Natural killer cell treated with Interleukin-12 subunit alpha and Interleukin-12 subunit beta and Interleukin-15 and Interleukin-18, amount 100 ng/mL, for 72 hours (primary cell): ENCODE results near the gene NFATC2. TPM values are rescaled to one million over a fixed set of nuclear protein-coding genes. Genes with fewer than 3 reads are reported as not detected.

Experiments used
- ATAC-seq, 2 donors: fragments of 150-1000 bp; cut with Tn5 transposase in 1 of 2; sonication (Bioruptor Pico), chemical (Tn5 transposase) in 1 of 2; 2 replicates each; pipeline ENCODE4 v1.10.0; 2021
- DNase-seq: peaks from one replicate; pipeline ENCODE4 v3.0.0; 2022; ENCODE audit warnings: low spot score
- H3K27ac Mint-ChIP-seq, 2 donors: 1 replicate in 1 of 2; 2 replicates in 1 of 2; pipeline ENCODE4 v1.8.0; 2022; ENCODE audit warnings: mixed read lengths in 2 of 2, mild to moderate bottlenecking in 1 of 2, moderate library complexity in 1 of 2
- H3K27me3 Mint-ChIP-seq, 2 donors: 1 replicate in 1 of 2; 2 replicates in 1 of 2; pipeline ENCODE4 v1.8.0; 2022; ENCODE audit warnings: mixed read lengths in 2 of 2
- H3K36me3 Mint-ChIP-seq: one replicate; pipeline ENCODE4 v1.8.0; 2022; ENCODE audit warnings: mixed read lengths
- H3K4me1 Mint-ChIP-seq, 2 donors: 1 replicate in 1 of 2; 2 replicates in 1 of 2; pipeline ENCODE4 v1.8.0; 2022; ENCODE audit warnings: low read depth in 2 of 2, mixed read lengths in 2 of 2, mild to moderate bottlenecking in 1 of 2
- H3K4me3 Mint-ChIP-seq: one replicate; pipeline ENCODE4 v1.8.0; 2022; ENCODE audit warnings: mixed read lengths
- H3K9me3 Mint-ChIP-seq: 2 replicates; pipeline ENCODE4 v1.8.0; 2022; ENCODE audit warnings: mixed read lengths
- total RNA-seq, 2 donors: library from RNA; stranded (reverse); gene quantifications; one replicate each; pipeline ENCODE4 v1.2.3, GENCODE V29; 2022

Gene NFATC2
- total RNA-seq, 2 donors from 2014 or later: 83.3 to 97.1 TPM

GRCh38 chr20:51446230-51446629 is 96.3 kb downstream of the NFATC2 start:
- Mint-ChIP-seq H3K27me3 (no peaks in the 10 kb centered on the region), H3K27ac (peak overlapping the region; percentile 67 to 90), H3K4me1 (peaks cover 43 to 47% of the 10 kb centered on the region in 2 donors), H3K9me3 (no peaks in the 10 kb centered on the region), H3K4me3 (no peak overlapping the region), H3K36me3 (peaks cover 8% of the 10 kb centered on the region)
- ATAC-seq (no peak), DNase-seq (no peak)

- Mint-ChIP-seq H3K36me3 (peaks cover 8% of the 10 kb centered on the region), H3K4me1 (peaks cover 44 to 47% of the 10 kb centered on the region in 2 donors), H3K9me3 (no peaks in the 10 kb centered on the region), H3K27me3 (no peaks in the 10 kb centered on the region), H3K27ac (peak overlapping the region; percentile 70 to 90), H3K4me3 (no peak overlapping the region)
- no peak for ATAC-seq
- DNase-seq: no peak
Measured at GRCh38 chr20:51445591-51445990, 96.9 kb downstream of the NFATC2 start.

- H3K4me1 Mint-ChIP-seq: peaks cover 43 to 46% of the 10 kb centered on the region in 2 donors
- H3K9me3 Mint-ChIP-seq: no peaks in the 10 kb centered on the region
- DNase-seq: no peak
- no peaks in the 10 kb centered on the region for H3K27me3 Mint-ChIP-seq
- peaks cover 8% of the 10 kb centered on the region for H3K36me3 Mint-ChIP-seq
- H3K4me3 Mint-ChIP-seq: no peak overlapping the region
- no peak for ATAC-seq
- H3K27ac Mint-ChIP-seq: peak overlapping the region; percentile 70 to 90
Measured at GRCh38 chr20:51444922-51445438, 97.5 kb downstream of the NFATC2 start.

GRCh38 chr20:51444467-51444866 is 98.1 kb downstream of the NFATC2 start:
- peaks cover 8% of the 10 kb centered on the region for H3K36me3 Mint-ChIP-seq
- ATAC-seq (no peak), DNase-seq (no peak)
- no peaks in the 10 kb centered on the region for H3K9me3 Mint-ChIP-seq
- H3K4me1 Mint-ChIP-seq: peaks cover 45 to 48% of the 10 kb centered on the region in 2 donors
- no peaks in the 10 kb centered on the region for H3K27me3 Mint-ChIP-seq
- peak overlapping the region; percentile 70 to 90 for H3K27ac Mint-ChIP-seq
- H3K4me3 Mint-ChIP-seq: no peak overlapping the region

- Mint-ChIP-seq H3K27ac (peak overlapping the region; percentile 70 to 90), H3K4me1 (peaks cover 56 to 57% of the 10 kb centered on the region in 2 donors), H3K36me3 (peaks cover 4% of the 10 kb centered on the region), H3K4me3 (no peak overlapping the region), H3K9me3 (no peaks in the 10 kb centered on the region), H3K27me3 (no peaks in the 10 kb centered on the region)
- ATAC-seq (no peak), DNase-seq (no peak)
Measured at GRCh38 chr20:51442602-51443001, 99.9 kb downstream of the NFATC2 start.

GRCh38 chr20:51440589-51440988 is 101.9 kb downstream of the NFATC2 start:
- Mint-ChIP-seq H3K9me3 (no peaks in the 10 kb centered on the region), H3K36me3 (peaks cover 9% of the 10 kb centered on the region), H3K4me1 (peaks cover 51 to 55% of the 10 kb centered on the region in 2 donors), H3K27ac (peak overlapping the region; percentile 72 to 90), H3K4me3 (peak overlapping the region; percentile 44), H3K27me3 (no peaks in the 10 kb centered on the region)
- no peak for DNase-seq
- ATAC-seq: peak; percentile 47 to 57

GRCh38 chr20:51439160-51439689 is 103.3 kb downstream of the NFATC2 start:
- DNase-seq (no peak), ATAC-seq (no peak)
- peaks cover 53 to 59% of the 10 kb centered on the region in 2 donors for H3K4me1 Mint-ChIP-seq
- peaks cover 22% of the 10 kb centered on the region for H3K36me3 Mint-ChIP-seq
- peak overlapping the region; percentile 90 to 92 for H3K27ac Mint-ChIP-seq
- no peak overlapping the region for H3K4me3 Mint-ChIP-seq
- H3K9me3 Mint-ChIP-seq: no peaks in the 10 kb centered on the region
- no peaks in the 10 kb centered on the region for H3K27me3 Mint-ChIP-seq

GRCh38 chr20:51438136-51438535 is 104.4 kb downstream of the NFATC2 start:
- no peak for DNase-seq
- Mint-ChIP-seq H3K4me1 (peaks cover 52 to 59% of the 10 kb centered on the region in 2 donors), H3K27me3 (no peaks in the 10 kb centered on the region), H3K27ac (peak overlapping the region; percentile 90 to 92), H3K36me3 (peaks cover 27% of the 10 kb centered on the region), H3K9me3 (no peaks in the 10 kb centered on the region), H3K4me3 (peak overlapping the region; percentile 63)
- ATAC-seq: peak in 1 of 2 donors; percentile 41

GRCh38 chr20:51437182-51437924 is 105.2 kb downstream of the NFATC2 start:
- ATAC-seq (peak; percentile 60 to 73), DNase-seq (no peak)
- Mint-ChIP-seq H3K36me3 (peaks cover 31% of the 10 kb centered on the region), H3K27ac (peak overlapping the region; percentile 90 to 92), H3K27me3 (no peaks in the 10 kb centered on the region), H3K4me1 (peaks cover 54 to 62% of the 10 kb centered on the region in 2 donors), H3K4me3 (peak overlapping the region; percentile 63), H3K9me3 (no peaks in the 10 kb centered on the region)

GRCh38 chr20:51434580-51435247 is 107.8 kb downstream of the NFATC2 start:
- Mint-ChIP-seq H3K27ac (peak overlapping the region; percentile 43 to 57), H3K9me3 (no peaks in the 10 kb centered on the region), H3K4me1 (peaks cover 62 to 67% of the 10 kb centered on the region in 2 donors), H3K36me3 (peaks cover 39% of the 10 kb centered on the region), H3K4me3 (no peak overlapping the region), H3K27me3 (no peaks in the 10 kb centered on the region)
- ATAC-seq (no peak), DNase-seq (no peak)

GRCh38 chr20:51434026-51434425 is 108.5 kb downstream of the NFATC2 start:
- Mint-ChIP-seq H3K27ac (peak overlapping the region in 1 of 2 donors; percentile 57), H3K36me3 (peaks cover 43% of the 10 kb centered on the region)

GRCh38 chr20:51432875-51433274 is 109.6 kb downstream of the NFATC2 start:
- H3K27ac Mint-ChIP-seq: peak overlapping the region; percentile 87 to 98
- H3K4me1 Mint-ChIP-seq: peaks cover 64 to 67% of the 10 kb centered on the region in 2 donors

More at GRCh38 chr20:51434026-51434425, 108.5 kb downstream of the NFATC2 start:
- peaks cover 62 to 67% of the 10 kb centered on the region in 2 donors for H3K4me1 Mint-ChIP-seq
- H3K27me3 Mint-ChIP-seq: no peaks in the 10 kb centered on the region
- H3K4me3 Mint-ChIP-seq: no peak overlapping the region
- no peak for DNase-seq
- ATAC-seq: no peak
- no peaks in the 10 kb centered on the region for H3K9me3 Mint-ChIP-seq

GRCh38 chr20:51432251-51432784 is 110.2 kb downstream of the NFATC2 start:
- Mint-ChIP-seq H3K27me3 (no peaks in the 10 kb centered on the region), H3K4me1 (peaks cover 64 to 67% of the 10 kb centered on the region in 2 donors), H3K4me3 (no peak overlapping the region), H3K36me3 (peaks cover 44% of the 10 kb centered on the region), H3K27ac (peak overlapping the region; percentile 87 to 98), H3K9me3 (no peaks in the 10 kb centered on the region)
- DNase-seq (no peak), ATAC-seq (peak in 1 of 2 donors; percentile 33)

More at GRCh38 chr20:51432875-51433274, 109.6 kb downstream of the NFATC2 start:
- ATAC-seq (no peak), DNase-seq (no peak)
- Mint-ChIP-seq H3K27me3 (no peaks in the 10 kb centered on the region), H3K36me3 (peaks cover 44% of the 10 kb centered on the region), H3K9me3 (no peaks in the 10 kb centered on the region), H3K4me3 (no peak overlapping the region)
